ENCODE measurements around the gene GDE1. TPM values are rescaled to one million over a fixed set of nuclear protein-coding genes. Genes with fewer than 3 reads are reported as not detected.

GDE1 gene
- total and polyA plus RNA-seq, 9 of the 15 experiments (the other 6 are each of a cell fraction or from before 2014, with no cell fraction given): 18.8 to 40.5 (median 22.3) TPM

- peak; percentile 88 for TF ChIP-seq CREB3L1 (IDR thresholded peaks at IDR 0.05; ENCODE audit: borderline replicate concordance, low read depth)
- TF ChIP-seq CHD2 (IDR thresholded peaks at IDR 0.05; ENCODE audit: low read depth, low read length): 0 out of 2 replicates have a peak, but pooled peaks have one; percentile 17
- TF ChIP-seq, protein P1, sequence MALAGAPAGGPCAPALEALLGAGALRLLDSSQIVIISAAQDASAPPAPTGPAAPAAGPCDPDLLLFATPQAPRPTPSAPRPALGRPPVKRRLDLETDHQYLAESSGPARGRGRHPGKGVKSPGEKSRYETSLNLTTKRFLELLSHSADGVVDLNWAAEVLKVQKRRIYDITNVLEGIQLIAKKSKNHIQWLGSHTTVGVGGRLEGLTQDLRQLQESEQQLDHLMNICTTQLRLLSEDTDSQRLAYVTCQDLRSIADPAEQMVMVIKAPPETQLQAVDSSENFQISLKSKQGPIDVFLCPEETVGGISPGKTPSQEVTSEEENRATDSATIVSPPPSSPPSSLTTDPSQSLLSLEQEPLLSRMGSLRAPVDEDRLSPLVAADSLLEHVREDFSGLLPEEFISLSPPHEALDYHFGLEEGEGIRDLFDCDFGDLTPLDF (CRISPR knock-in tag; IDR thresholded peaks at IDR 0.05): 0 out of 2 replicates have a peak, but pooled peaks have one; percentile 55
- peak; percentile 62 for TF ChIP-seq EP300 (IDR thresholded peaks at IDR 0.05; ENCODE audit: low read length)
- TF ChIP-seq, protein P2, sequence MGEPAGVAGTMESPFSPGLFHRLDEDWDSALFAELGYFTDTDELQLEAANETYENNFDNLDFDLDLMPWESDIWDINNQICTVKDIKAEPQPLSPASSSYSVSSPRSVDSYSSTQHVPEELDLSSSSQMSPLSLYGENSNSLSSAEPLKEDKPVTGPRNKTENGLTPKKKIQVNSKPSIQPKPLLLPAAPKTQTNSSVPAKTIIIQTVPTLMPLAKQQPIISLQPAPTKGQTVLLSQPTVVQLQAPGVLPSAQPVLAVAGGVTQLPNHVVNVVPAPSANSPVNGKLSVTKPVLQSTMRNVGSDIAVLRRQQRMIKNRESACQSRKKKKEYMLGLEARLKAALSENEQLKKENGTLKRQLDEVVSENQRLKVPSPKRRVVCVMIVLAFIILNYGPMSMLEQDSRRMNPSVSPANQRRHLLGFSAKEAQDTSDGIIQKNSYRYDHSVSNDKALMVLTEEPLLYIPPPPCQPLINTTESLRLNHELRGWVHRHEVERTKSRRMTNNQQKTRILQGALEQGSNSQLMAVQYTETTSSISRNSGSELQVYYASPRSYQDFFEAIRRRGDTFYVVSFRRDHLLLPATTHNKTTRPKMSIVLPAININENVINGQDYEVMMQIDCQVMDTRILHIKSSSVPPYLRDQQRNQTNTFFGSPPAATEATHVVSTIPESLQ (CRISPR knock-in tag; IDR thresholded peaks at IDR 0.05): no peak
- no peak for TF ChIP-seq ELK3 (CRISPR knock-in tag; IDR thresholded peaks at IDR 0.05)
- TF ChIP-seq UBTF (IDR thresholded peaks at IDR 0.05; ENCODE audit: borderline replicate concordance in 1 of 2, low read depth in 2 of 2, low read length in 2 of 2): no peak
- TF ChIP-seq SNRNP70 (optimal IDR thresholded peaks at IDR 0.05; ENCODE audit: low read depth, low read length): no peak
- no peak for TF ChIP-seq SMAD1 (IDR thresholded peaks at IDR 0.05; ENCODE audit: low read depth, low read length, partially characterized antibody)
- TF ChIP-seq AFF1 (IDR thresholded peaks at IDR 0.05; ENCODE audit: low read depth in 1 of 2, partially characterized antibody in 2 of 2): peak in 1 of 2 experiments; percentile 98
- no peak for TF ChIP-seq TCF7 (IDR thresholded peaks at IDR 0.05; ENCODE audit: borderline replicate concordance)
- no peak for TF ChIP-seq PTTG1 (tag; IDR thresholded peaks at IDR 0.05; ENCODE audit: low read depth)
- no peak for TF ChIP-seq CBFB (CRISPR knock-in tag; IDR thresholded peaks at IDR 0.05)
Measured at GRCh38 chr16:19523559-19524355, 1.9 kb upstream of the GDE1 start, which contains the start of gene CCP110 (continued).
